HG03196 (cell line): ENCODE results near the gene FCRL3.
"Not testable (repeated sequence)": the region's sequence is repeated elsewhere in the genome, so short reads cannot be mapped to it uniquely, and the experiment has no call there.

Source experiments
- ATAC-seq: cut with Tn5 transposase; IDR thresholded peaks from one replicate; pipeline ENCODE4 v1.9.1; 2021; ENCODE audit not compliant: unreplicated experiment

FCRL3 gene

GRCh38 chr1:157700732-157701131 lies at the start of gene FCRL3:
TSS of gene FCRL3 (minus strand) at chr1:157700769. CDS start at chr1:157700489, 280 bp downstream.
- no peak for ATAC-seq

- no peak for ATAC-seq
Observed at GRCh38 chr1:157748262-157748817, 47.8 kb upstream of the FCRL3 start.

- no peak for ATAC-seq
Observed at GRCh38 chr1:157739229-157739901, 38.8 kb upstream of the FCRL3 start.

- ATAC-seq, result not testable (repeated sequence)
Observed at GRCh38 chr1:157735991-157736390, 35.4 kb upstream of the FCRL3 start.

- no peak for ATAC-seq
Observed at GRCh38 chr1:157734321-157734720, 33.8 kb upstream of the FCRL3 start.

GRCh38 chr1:157732755-157733154 lies 32.2 kb upstream of the FCRL3 start:
- no peak for ATAC-seq

GRCh38 chr1:157725221-157725577 lies 24.6 kb upstream of the FCRL3 start:
- ATAC-seq, result no peak

- no peak for ATAC-seq
Observed at GRCh38 chr1:157724537-157725220, 24.1 kb upstream of the FCRL3 start.

GRCh38 chr1:157723157-157723556 lies 22.6 kb upstream of the FCRL3 start:
- ATAC-seq, result no peak

- ATAC-seq, result no peak
Observed at GRCh38 chr1:157721985-157722384, 21.4 kb upstream of the FCRL3 start.

- ATAC-seq, result no peak
Observed at GRCh38 chr1:157715736-157716135, 15.2 kb upstream of the FCRL3 start.

GRCh38 chr1:157711802-157712201 lies 11.2 kb upstream of the FCRL3 start:
- no peak for ATAC-seq

GRCh38 chr1:157704878-157705277 lies 4.3 kb upstream of the FCRL3 start:
- no peak for ATAC-seq

- no peak for ATAC-seq
Observed at GRCh38 chr1:157703981-157704380, 3.4 kb upstream of the FCRL3 start.

GRCh38 chr1:157702308-157702825 lies 1.8 kb upstream of the FCRL3 start:
- ATAC-seq, result no peak

- no peak for ATAC-seq
Observed at GRCh38 chr1:157700305-157700704, 264 bp downstream of the FCRL3 start.

- ATAC-seq, result no peak
Observed at GRCh38 chr1:157697781-157698569, 2.6 kb downstream of the FCRL3 start.

- ATAC-seq, result no peak
Observed at GRCh38 chr1:157696966-157697628, 3.5 kb downstream of the FCRL3 start.

GRCh38 chr1:157695417-157695816 lies 5.2 kb downstream of the FCRL3 start:
- ATAC-seq, result no peak

GRCh38 chr1:157691285-157691920 lies 9.2 kb downstream of the FCRL3 start:
- no peak for ATAC-seq
